PC-3 (cell line): Measurements from ENCODE around the gene AMFR. TPM values are rescaled to one million over a fixed set of nuclear protein-coding genes. Genes with fewer than 3 reads are reported as not detected.

Experiments
- ATAC-seq: fragments of 200-7000 bp; cut with Tn5 transposase; 2 replicates; pipeline ENCODE4 v1.9.1; 2020; ENCODE audit warnings: mild to moderate bottlenecking, moderate library complexity
- BruUV-seq: library from RNA; stranded (reverse); fragments of 400-500 nt; replicated peaks from 2 replicates; lab custom pipeline; 2021; lab: Mats Ljungman, UMichigan
- CTCF ChIA-PET: fragments of 300-600 bp; sonication (Branson Sonifier 250); formaldehyde crosslinking; loops from one replicate; lab custom pipeline; 2022; ENCODE audit warnings: antibody characterized with exemption; lab: Charles Lee
- POLR2A ChIA-PET: fragments of 300-600 bp; sonication (Branson Sonifier 250); formaldehyde crosslinking; loops from one replicate; lab custom pipeline; 2022; ENCODE audit warnings: antibody characterized with exemption; ENCODE audit not compliant: unreplicated experiment; lab: Charles Lee
- DNase-seq: peaks from one replicate; pipeline ENCODE4 v3.0.0-alpha.2; 2015
- H2AFZ ChIP-seq: fragments of 300-600 bp; sonication (generic); 2 replicates; pipeline ENCODE4 v1.6.0; 2016; ENCODE audit warnings: antibody characterized with exemption, low read length
- H3F3A ChIP-seq: fragments of 300-600 bp; sonication (generic); one replicate; pipeline ENCODE4 v1.6.0; 2017; ENCODE audit warnings: antibody characterized with exemption, low read length, control low read depth, mild to moderate bottlenecking; ENCODE audit not compliant: unreplicated experiment
- H3K27ac ChIP-seq: fragments of 300-600 bp; sonication (generic); 2 replicates; pipeline ENCODE4 v1.5.1; 2016; ENCODE audit warnings: mild to moderate bottlenecking, low read length
- H3K27me3 ChIP-seq: fragments of 300-600 bp; sonication (generic); 2 replicates; pipeline ENCODE4 v1.6.1; 2016; ENCODE audit warnings: low read length, mixed read lengths
- H3K36me3 ChIP-seq: fragments of 300-600 bp; sonication (generic); 2 replicates; pipeline ENCODE4 v1.6.1; 2016; ENCODE audit warnings: low read depth, mixed run types, low read length, mixed read lengths
- H3K4me1 ChIP-seq: fragments of 300-600 bp; sonication (generic); 2 replicates; pipeline ENCODE4 v1.5.1; 2016; ENCODE audit warnings: low read length; ENCODE audit not compliant: insufficient read depth
- H3K4me2 ChIP-seq: fragments of 300-600 bp; sonication (generic); 2 replicates; pipeline ENCODE4 v1.6.0; 2016; ENCODE audit warnings: low read length
- H3K4me3 ChIP-seq: fragments of 300-600 bp; sonication (generic); 2 replicates; pipeline ENCODE4 v1.5.1; 2016; ENCODE audit warnings: mild to moderate bottlenecking, low read length, mixed read lengths
- H3K79me2 ChIP-seq: fragments of 300-600 bp; sonication (generic); 2 replicates; pipeline ENCODE4 v1.6.1; 2017; ENCODE audit warnings: low read length, mixed read lengths
- H3K9ac ChIP-seq: fragments of 300-600 bp; sonication (generic); 2 replicates; pipeline ENCODE4 v1.6.0; 2016; ENCODE audit warnings: mild to moderate bottlenecking, low read length
- H3K9me2 ChIP-seq: fragments of 300-600 bp; sonication (generic); replicated peaks from 2 replicates; pipeline ENCODE4 v1.6.1; 2016; ENCODE audit warnings: mixed run types, low read length, mixed read lengths
- H3K9me3 ChIP-seq: fragments of 300-600 bp; sonication (generic); 2 replicates; pipeline ENCODE4 v1.6.1; 2016; ENCODE audit warnings: low read length, mixed read lengths
- H4K20me1 ChIP-seq: fragments of 300-600 bp; sonication (generic); 2 replicates; pipeline ENCODE4 v1.6.1; 2016; ENCODE audit warnings: low read length, mixed read lengths
- CTCF ChIP-seq: fragments of 300-600 bp; sonication (generic); conservative IDR thresholded peaks from 2 replicates; pipeline ENCODE4 v1.5.1; 2017; ENCODE audit warnings: antibody characterized with exemption, low read depth, mild to moderate bottlenecking, low read length
- EZH2 ChIP-seq: fragments of 300-600 bp; sonication (generic); IDR thresholded peaks from one replicate; pipeline ENCODE4 v1.6.1; 2017; ENCODE audit warnings: antibody characterized with exemption, mild to moderate bottlenecking, low read length; ENCODE audit not compliant: unreplicated experiment
- EZH2phosphoT487 ChIP-seq: fragments of 300-600 bp; sonication (generic); IDR thresholded peaks from 2 replicates; pipeline ENCODE4 v1.6.1; 2018; ENCODE audit warnings: mild to moderate bottlenecking, antibody characterized with exemption, low read length, borderline replicate concordance
- intact Hi-C: fragments of 100-400 bp; cut with micrococcal nuclease; formaldehyde crosslinking; loops from 2 replicates; pipeline ENCODE4 v1.9.0; 2023
- total RNA-seq: library from RNA; depleted of rRNA; stranded (reverse); fragments of >200 nt; gene quantifications from 2 replicates; pipeline ENCODE4 v1.2.3, GENCODE V29; 2014

AMFR gene
- total RNA-seq, 1 experiment from 2014 or later = 98.9 TPM

- intact Hi-C loops = no loop called here
- no peaks in the 10 kb centered on the region for H3K27me3 ChIP-seq
- H3K9ac ChIP-seq = no peak overlapping the region
- no peaks in the 10 kb centered on the region for H4K20me1 ChIP-seq
- peaks cover 12% of the 10 kb centered on the region; the same call in 1 of the 2 replicates for H3K4me1 ChIP-seq
- ChIA-PET CTCF (no interaction called here), POLR2A (no interaction called here)
- BruUV-seq = no TSS peak
- H3K9me3 ChIP-seq = no peaks in the 10 kb centered on the region
- no peaks in the 10 kb centered on the region for H3K9me2 ChIP-seq
- ATAC-seq (no peak), DNase-seq (peak; percentile 6)
- no peak overlapping the region for H3K4me3 ChIP-seq
- no peaks in the 10 kb centered on the region for H3K36me3 ChIP-seq
- H3K79me2 ChIP-seq = no peaks in the 10 kb centered on the region
- no peak overlapping the region for H2AFZ ChIP-seq
- H3K27ac ChIP-seq = no peak overlapping the region
- TF ChIP-seq EZH2phosphoT487 = no peak
- no peak for TF ChIP-seq EZH2
- no peak for TF ChIP-seq CTCF
- no peaks in the 10 kb centered on the region for H3F3A ChIP-seq
- H3K4me2 ChIP-seq = no peak overlapping the region
These were observed 80.6 kb downstream of the AMFR start for GRCh38 chr16:56344518-56345405.

- ChIA-PET CTCF (no interaction called here), POLR2A (no interaction called here)
- H3K4me1 ChIP-seq = peaks cover 12% of the 10 kb centered on the region; the same call in 1 of the 2 replicates
- no peak overlapping the region for H3K4me3 ChIP-seq
- H3K79me2 ChIP-seq = no peaks in the 10 kb centered on the region
- no peak overlapping the region for H3K9ac ChIP-seq
- no TSS peak for BruUV-seq
- H3K4me2 ChIP-seq = no peak overlapping the region
- no peak overlapping the region for H3K27ac ChIP-seq
- ATAC-seq = peak; percentile 79
- intact Hi-C loops = no loop called here
- peak; percentile 49 for DNase-seq
- H3F3A ChIP-seq = no peaks in the 10 kb centered on the region
- no peak overlapping the region for H2AFZ ChIP-seq
- no peaks in the 10 kb centered on the region for H4K20me1 ChIP-seq
- H3K36me3 ChIP-seq = no peaks in the 10 kb centered on the region
- H3K9me3 ChIP-seq = no peaks in the 10 kb centered on the region
- H3K27me3 ChIP-seq = no peaks in the 10 kb centered on the region
- TF ChIP-seq EZH2phosphoT487 = no peak
- TF ChIP-seq CTCF = no peak
- H3K9me2 ChIP-seq = no peaks in the 10 kb centered on the region
These were observed 81.5 kb downstream of the AMFR start for GRCh38 chr16:56343661-56344517.
